ENCODE results near the gene TNFAIP8L2.
"Not testable (repeated sequence)": the region's sequence is repeated elsewhere in the genome, so short reads cannot be mapped to it uniquely, and the experiment has no call there.

TNFAIP8L2 gene

DNA sequence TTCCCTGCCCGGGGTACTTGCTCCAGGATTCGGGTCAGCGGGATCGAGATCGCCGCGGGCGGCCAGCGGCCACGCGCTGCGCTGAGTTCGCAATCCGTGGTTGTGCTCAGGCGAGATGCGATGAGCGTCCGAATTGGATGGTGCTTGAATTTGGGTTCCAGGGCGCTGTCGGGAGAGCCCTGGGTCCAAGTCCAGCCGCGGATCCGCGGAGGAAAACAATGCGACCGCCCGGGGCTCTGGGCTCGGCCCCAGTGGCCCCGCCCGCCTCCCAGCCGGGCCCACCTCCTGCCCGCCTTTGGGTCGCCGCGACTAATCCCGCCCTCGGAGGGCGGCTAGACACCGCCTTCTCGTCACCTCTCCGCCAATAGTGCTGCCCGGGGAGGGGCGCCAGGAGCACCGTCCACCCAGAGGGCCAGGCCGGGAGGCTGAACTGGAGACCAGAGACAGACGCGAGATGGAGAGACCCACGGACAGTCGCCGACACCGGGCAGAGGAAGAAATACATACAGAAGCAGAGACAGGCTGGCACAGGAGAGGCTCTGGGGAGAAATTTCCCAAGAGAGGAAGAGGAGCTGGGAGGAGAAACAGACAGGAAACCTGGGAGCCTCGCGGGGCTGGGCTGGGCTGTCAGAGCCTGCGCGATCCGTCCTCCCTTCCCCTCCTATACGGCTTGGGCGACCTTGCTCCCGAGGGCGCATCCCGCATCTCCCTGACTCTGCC lies 9.9 kb upstream of the TNFAIP8L2 start, which contains the start of gene SEMA6C:
SEMA6C (minus strand) TSS at position 220 of the 720 bp plus-strand sequence. CDS start 4,010 bp downstream, outside the sequence.
- peak; percentile 47 for DNase-seq

DNA sequence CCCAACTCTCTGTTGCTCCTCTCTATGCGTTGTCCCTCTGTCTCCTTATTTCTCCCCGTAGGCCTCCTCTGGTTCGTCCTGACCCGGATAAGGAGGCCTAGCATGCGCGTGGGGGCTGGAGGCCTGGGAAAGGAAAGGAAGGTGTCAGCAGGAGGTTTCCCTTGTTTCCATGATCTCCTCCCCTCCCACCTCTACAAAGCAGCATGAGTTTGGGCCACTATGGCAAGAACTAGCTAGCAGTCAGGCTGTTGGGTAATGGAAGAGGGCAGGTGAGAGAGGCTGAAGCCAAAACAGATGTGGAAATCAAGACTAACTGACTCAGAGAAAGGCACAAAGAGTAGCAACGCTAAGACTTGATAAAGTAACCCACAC lies 9.3 kb upstream of the TNFAIP8L2 start:
- no peak for DNase-seq

- DNase-seq: no peak
Observed at GRCh38 chr1:151147665-151148064, 8.8 kb upstream of the TNFAIP8L2 start.

DNA sequence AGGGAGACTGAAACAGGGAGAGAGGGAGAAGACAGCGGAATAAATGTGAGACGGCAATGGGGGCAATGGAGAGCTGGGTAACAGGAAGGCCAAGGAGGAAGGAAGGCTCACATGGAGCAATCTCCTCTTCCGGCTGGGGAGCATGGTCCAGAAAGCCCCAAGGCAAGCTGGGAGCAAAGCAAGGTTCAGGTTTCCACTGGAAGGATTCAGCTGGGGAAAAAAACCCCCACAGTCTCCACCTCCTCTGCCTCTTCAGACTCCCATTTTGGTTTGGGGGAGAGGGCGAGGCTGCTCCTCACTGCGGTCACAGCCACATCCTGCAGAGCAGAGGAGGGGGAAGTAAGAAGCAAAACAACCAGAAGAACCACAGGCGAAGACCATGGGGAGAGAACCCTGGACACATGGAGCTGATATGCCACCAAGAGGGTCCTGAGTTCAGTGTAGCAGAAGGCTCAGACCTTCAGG lies 650 bp downstream of the TNFAIP8L2 start:
- DNase-seq: no peak

GRCh38 chr1:151158326-151158725 lies 1.9 kb downstream of the TNFAIP8L2 start:
- DNase-seq: no peak

GRCh38 chr1:151158751-151159251 lies 2.4 kb downstream of the TNFAIP8L2 start:
- DNase-seq: no peak

DNA sequence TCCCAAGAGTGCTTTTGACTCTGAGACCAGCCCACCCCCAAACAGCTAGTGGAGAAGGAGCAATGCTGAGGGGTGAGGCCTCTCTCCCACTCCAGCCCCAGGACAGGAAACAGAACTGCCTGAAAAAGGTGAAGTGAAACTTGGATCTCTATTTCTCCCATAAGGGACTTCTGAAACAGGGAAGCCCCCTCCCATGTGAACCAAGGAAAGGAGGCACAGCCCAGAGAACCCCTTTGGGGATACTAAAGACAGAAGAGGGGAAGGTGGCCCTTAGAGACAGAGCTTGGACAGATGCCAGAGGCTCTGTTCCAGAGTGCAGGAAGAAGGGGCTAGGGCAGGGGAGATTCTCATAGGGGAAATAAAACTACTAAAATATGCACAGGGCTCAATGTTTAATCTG lies 2.9 kb downstream of the TNFAIP8L2 start:
- DNase-seq: no peak

DNA sequence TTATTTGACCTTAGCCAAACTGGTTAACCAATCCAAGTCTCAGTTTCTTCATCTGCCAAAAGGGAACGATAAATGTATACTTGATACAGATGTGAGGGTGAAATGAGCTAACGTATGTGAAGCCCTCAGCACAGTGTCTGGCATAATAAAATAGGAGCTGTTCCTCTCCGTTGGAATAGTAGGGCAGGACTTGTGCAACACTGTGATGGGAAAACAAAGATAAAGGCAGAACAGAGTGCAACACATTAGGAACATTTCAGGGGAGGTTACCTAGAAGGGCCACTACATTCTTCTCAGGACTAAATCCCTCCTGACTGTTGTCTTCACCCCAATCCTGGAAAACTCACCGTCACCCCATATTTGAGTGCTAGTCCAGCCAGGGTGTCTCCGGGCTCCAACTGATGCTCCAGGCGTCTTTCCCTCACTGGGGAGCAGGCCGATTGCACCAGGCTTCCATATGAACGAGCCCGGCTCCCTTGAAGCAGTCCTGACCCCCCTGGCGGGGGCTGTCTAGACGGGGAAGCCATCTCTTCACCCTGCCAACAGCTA lies 8.4 kb downstream of the TNFAIP8L2 start:
- DNase-seq: no peak

DNA sequence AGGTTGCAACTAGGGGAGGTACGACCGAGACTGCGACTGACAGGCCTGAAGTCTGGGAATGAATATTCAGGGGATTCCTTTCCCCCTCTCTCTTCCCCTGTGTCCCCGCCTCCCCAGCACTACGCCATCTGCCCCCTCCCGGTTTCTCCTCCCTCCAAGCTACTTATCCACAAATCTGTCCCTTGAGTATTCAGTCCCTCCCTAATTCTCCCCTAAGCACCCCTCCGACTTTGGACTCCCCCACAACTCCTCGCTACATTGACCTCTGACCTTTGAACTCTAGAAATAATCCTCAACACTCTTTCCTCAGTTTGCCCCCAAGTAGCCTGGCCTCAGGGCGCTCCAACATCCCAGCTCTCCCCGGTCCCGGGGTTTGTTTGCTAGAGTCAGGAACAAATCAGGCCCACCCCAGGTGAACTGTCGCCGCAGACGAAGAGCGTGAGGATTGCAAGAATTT lies 8.9 kb downstream of the TNFAIP8L2 start:
- DNase-seq: peak; percentile 78

GRCh38 chr1:151165738-151166504 lies 9.5 kb downstream of the TNFAIP8L2 start, which contains the start of the genes LYSMD1 and SCNM1:
LYSMD1 (minus strand) TSS chr1:151165902; CDS start chr1:151165258, 644 bp downstream.
SCNM1 (plus strand) TSS chr1:151166144; CDS start chr1:151166153, 9 bp downstream.
- DNase-seq: peak; percentile 94

DNA sequence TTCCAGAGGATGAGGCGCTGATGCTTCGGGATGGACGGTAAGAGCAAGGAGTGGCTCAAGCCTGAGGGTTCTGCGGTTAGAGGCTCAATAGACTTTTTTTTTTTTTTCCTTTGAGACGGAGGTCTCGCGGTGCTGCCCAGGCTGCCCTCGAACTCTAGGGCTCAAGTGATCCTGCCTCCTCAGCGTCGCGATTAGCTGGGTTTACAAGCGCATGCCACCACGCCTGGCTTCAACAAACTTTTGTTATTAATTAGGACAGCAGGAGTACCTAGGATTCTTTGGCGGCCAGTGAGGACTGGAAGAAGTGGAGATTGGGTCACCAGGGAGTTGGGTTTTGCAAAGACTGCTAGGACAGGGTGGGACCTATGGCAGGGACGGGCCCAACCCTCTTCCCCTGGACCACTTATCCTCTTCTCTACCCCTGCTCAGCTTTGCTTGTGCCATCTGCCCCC lies 10.1 kb downstream of the TNFAIP8L2 start:
- no peak for DNase-seq

- DNase-seq: no peak
Observed at GRCh38 chr1:151167116-151167515, 10.7 kb downstream of the TNFAIP8L2 start.

DNA sequence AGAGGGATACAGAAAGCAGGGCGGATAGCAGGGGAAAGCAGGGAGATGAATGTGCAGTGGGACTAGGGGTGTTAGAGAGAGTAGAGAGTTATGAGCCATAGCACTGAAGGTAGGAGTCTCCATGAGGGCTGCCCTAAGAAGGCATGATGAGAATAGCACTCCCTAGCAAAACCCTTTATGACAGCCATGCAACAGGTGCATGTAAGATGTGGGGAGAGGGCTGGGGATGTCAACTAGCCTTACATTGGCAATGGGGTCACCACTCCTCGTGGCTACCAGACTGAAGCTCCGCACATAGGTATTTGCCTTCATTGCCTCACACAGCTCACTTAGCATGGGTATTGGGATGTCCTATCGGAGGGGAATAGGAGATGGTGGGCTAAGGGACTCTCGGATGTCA lies 14.7 kb downstream of the TNFAIP8L2 start:
- no peak for DNase-seq

DNA sequence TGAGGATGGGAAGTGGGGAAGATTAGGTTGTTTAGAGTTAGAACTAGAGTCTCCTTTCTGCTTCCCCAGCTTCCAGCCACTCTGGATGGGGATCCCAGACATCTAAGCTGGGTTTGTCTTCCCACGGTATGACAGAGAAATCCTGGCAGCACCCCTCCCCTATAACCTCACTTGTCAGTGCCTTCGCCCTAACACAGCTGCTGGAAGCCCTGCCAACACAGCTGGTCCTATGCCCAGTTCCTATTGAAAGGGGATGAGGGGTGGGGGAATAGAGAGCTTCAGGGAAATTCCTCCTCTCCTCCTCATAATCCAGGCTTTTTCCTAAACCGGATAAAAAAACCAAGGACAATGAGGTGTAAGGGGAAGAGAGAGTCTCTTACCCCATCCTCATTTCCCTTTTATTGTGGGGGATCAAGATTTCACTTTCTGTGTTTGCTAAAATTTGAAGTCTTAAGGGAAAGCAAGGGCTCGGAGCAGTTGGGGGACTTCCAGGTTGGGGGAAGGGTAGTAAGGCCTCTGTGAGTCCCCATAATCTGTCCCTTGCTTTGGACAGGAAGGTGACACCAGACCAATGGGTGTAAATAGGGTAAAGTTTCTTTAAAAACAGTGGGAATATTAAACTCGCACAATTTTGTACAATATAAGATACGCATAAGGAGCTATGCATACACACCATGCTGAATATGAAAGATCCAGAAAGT lies 18.7 kb downstream of the TNFAIP8L2 start:
- no peak for DNase-seq

GRCh38 chr1:151175863-151176262 lies 19.4 kb downstream of the TNFAIP8L2 start, which contains the start of gene TMOD4:
TMOD4 (minus strand) TSS chr1:151175981; CDS start chr1:151174875, 1,106 bp downstream.
- no peak for DNase-seq

GRCh38 chr1:151176514-151177045 lies 20.1 kb downstream of the TNFAIP8L2 start:
- DNase-seq: no peak

GRCh38 chr1:151184211-151184610 lies 27.8 kb downstream of the TNFAIP8L2 start:
- no peak for DNase-seq

DNA sequence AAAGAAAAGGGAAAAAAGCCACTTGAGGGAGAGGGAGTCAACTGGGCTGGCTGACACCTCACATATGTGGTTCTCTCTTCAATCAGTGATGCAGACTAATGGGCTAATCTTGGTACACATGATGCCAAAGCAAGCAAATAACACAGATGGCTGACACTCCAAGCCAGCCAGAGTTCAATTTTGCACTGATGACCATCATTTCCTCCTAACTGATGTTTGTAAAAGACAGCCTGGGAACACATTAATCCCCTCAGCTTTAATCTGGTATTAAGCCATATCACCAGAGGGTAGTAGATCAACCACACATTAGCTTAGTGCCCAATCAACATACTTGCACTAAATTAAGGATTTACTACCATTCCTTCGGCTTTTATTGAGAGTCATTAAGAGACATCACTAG lies 30.8 kb downstream of the TNFAIP8L2 start:
- peak; percentile 87 for DNase-seq

GRCh38 chr1:151188667-151189066 lies 32.2 kb downstream of the TNFAIP8L2 start:
- not testable (repeated sequence) for DNase-seq

DNA sequence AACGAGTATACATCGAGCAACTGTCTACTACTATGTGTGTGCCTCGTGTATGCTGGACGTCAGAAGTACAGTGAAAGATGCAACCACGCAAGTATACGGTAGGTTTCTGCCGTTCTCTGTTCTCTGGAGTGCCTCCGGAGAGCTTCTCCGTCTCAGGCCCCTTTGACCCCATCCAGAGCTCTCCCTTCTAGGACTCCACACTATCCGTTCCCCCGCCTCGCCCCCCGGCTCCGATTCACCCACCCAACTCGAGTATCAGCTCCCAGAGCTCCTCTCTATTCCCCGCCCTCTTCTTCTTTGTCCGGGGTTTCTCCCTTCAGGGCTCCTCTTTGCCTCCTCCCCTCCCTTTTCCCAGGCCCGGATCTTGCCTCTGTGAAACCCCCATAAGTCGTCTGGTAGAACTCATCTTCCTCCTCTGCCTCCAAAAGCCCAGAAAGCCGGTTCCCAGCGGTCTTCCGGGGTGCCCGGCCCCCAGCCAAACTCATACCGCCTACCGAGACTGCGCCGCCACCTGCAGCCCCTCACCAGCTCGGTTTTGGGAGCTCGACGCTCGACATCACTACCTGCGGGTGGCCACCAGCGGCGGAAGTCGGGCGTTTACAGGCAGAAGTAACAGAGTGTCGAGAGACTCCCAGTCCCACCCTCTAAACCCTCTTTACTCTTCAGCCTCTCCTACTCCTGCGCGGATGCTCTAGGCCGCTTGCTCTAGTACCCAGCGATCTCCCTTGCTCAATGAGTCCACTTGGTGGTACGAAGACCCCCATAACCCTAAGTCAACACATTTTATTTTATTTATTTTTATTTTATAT lies 33.4 kb downstream of the TNFAIP8L2 start, which contains the start of gene VPS72:
VPS72 (minus strand) TSS at position 561 of the 809 bp plus-strand sequence; CDS start at position 485, 76 bp downstream.
- peak; percentile 49 for DNase-seq

GRCh38 chr1:151192047-151192446 lies 35.6 kb downstream of the TNFAIP8L2 start:
- no peak for DNase-seq

All from NCI-H524 treated with DMSO at 0.1 percent for 48 hours (cell line).